HepG2 (cell line): ENCODE data around the gene NUP107. TPM values are rescaled to one million over a fixed set of nuclear protein-coding genes. Genes with fewer than 3 reads are reported as not detected.
A peak's percentile ranks its signal among the peaks of the same experiment; 100 is the strongest.

Source experiments
- CBFB ChIP-seq: sonication (generic); formaldehyde crosslinking; IDR thresholded peaks from 2 replicates; pipeline ENCODE4 v1.4.0; 2020; ENCODE audit warnings: missing genetic modification reagents
- CREM ChIP-seq, 2 experiments: sonication (generic) in 1 of 2; formaldehyde crosslinking in 1 of 2; IDR thresholded peaks; 2 replicates each; pipeline versions ENCODE4 v1.4.0 to v1.6.1; 2016 to 2020; ENCODE audit warnings: antibody characterized with exemption in 1 of 2, mild to moderate bottlenecking in 1 of 2, missing genetic modification reagents in 1 of 2
- IRF2 ChIP-seq: IDR thresholded peaks from 2 replicates; pipeline ENCODE4 v1.6.1; 2018; ENCODE audit warnings: missing genetic modification reagents, missing compliant biosample characterization
- MYC ChIP-seq: sonication (generic); formaldehyde crosslinking; IDR thresholded peaks from 2 replicates; pipeline ENCODE4 v1.9.0; 2021; ENCODE audit warnings: missing genetic modification reagents, borderline replicate concordance
- NR2F6 ChIP-seq, 2 experiments: IDR thresholded peaks; 2 replicates each; pipeline ENCODE4 v1.6.1; 2016; ENCODE audit warnings: antibody characterized with exemption in 1 of 2, mild to moderate bottlenecking in 1 of 2
- PCBP1 ChIP-seq: fragments of 200-400 bp; formaldehyde crosslinking; IDR thresholded peaks from 2 replicates; pipeline ENCODE4 v1.6.1; 2017; ENCODE audit warnings: mild to moderate bottlenecking, low read depth, low read length, borderline replicate concordance
- SP4 ChIP-seq: sonication (generic); formaldehyde crosslinking; IDR thresholded peaks from 2 replicates; pipeline ENCODE4 v1.8.1; 2023; ENCODE audit warnings: mild to moderate bottlenecking, missing genetic modification reagents
- SRSF1 ChIP-seq: fragments of 200-400 bp; formaldehyde crosslinking; optimal IDR thresholded peaks from 2 replicates; pipeline ENCODE3; 2017; ENCODE audit warnings: mild to moderate bottlenecking, low read depth, low read length, moderate library complexity
- ZNF543 ChIP-seq: sonication (generic); formaldehyde crosslinking; IDR thresholded peaks from 2 replicates; pipeline ENCODE4 v1.4.0; 2020; ENCODE audit warnings: mild to moderate bottlenecking, missing genetic modification reagents
- ZNF703 ChIP-seq: sonication (generic); formaldehyde crosslinking; IDR thresholded peaks from 2 replicates; pipeline ENCODE4 v1.5.1; 2020; ENCODE audit warnings: missing genetic modification reagents, mild to moderate bottlenecking, moderate library complexity, borderline replicate concordance
- polyA plus RNA-seq, 8 experiments: library from polyadenylated mRNA; depleted of rRNA in 3 of 8; stranded (reverse) in 7 of 8; unstranded in 1 of 8; fragments of >200 nt; fragmentation: Illumina TruSeq in 4 of 8; extraction: Trizol in 4 of 8; gene quantifications; 2 replicates each; pipeline versions ENCODE4 v1.2.1 to v1.2.3, GENCODE V29; 2011 to 2016; ENCODE audit warnings: low read depth in 4 of 8, missing spikeins in 1 of 8, mixed read lengths in 1 of 8; ENCODE audit not compliant: insufficient read depth in 1 of 8
- total RNA-seq, 5 experiments: library from RNA; depleted of rRNA; stranded (reverse); fragments of >200 nt; fragmentation: Illumina TruSeq; extraction: Trizol; gene quantifications; 2 replicates each; pipeline ENCODE4 v1.2.3, GENCODE V29; 2016; ENCODE audit warnings: low read depth in 1 of 5
- TF ChIP-seq, protein P1 (sequence below): sonication (generic); formaldehyde crosslinking; IDR thresholded peaks from 2 replicates; pipeline ENCODE4 v1.4.0; 2020; ENCODE audit warnings: missing genetic modification reagents

The NUP107 gene
- total and polyA plus RNA-seq, 2 of the 13 experiments (the other 11 are each of a cell fraction or from before 2014, with no cell fraction given), result 54.7 to 100 TPM

DNA sequence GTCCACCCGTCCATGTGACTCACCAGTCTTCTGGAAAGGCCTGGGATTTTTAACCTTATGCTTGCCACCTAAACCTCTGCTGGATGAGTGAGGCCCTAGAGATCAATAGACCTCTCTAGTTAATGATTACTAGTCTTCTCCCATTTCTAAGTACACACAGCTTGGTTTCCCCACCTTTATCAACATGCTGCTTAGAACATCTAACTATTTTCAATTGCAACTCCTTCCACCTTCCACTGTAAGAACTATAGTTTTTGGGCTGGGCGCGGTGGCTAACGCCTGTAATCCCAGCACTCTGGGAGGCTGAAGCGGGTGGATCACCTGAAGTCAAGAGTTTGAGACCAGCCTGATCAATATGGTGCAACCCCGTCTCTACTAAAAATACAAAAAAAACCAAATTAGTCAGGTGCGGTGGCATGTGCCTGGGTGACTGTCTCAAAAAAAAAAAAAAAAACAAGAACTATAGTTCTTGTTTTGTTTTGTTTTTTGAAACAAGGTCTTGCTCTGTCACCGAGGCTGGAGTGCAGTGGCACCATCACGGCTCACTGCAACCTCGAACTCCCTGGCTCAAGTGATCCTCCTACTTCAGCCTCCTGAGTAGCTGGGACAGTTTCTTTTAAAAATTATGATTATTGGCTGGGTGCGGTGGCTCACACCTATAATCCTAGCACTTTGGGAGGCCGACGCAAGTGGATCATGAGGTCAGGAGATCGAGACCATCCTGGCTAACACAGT, 102.5 kb downstream of the NUP107 start (continued):
- TF ChIP-seq, protein P1, sequence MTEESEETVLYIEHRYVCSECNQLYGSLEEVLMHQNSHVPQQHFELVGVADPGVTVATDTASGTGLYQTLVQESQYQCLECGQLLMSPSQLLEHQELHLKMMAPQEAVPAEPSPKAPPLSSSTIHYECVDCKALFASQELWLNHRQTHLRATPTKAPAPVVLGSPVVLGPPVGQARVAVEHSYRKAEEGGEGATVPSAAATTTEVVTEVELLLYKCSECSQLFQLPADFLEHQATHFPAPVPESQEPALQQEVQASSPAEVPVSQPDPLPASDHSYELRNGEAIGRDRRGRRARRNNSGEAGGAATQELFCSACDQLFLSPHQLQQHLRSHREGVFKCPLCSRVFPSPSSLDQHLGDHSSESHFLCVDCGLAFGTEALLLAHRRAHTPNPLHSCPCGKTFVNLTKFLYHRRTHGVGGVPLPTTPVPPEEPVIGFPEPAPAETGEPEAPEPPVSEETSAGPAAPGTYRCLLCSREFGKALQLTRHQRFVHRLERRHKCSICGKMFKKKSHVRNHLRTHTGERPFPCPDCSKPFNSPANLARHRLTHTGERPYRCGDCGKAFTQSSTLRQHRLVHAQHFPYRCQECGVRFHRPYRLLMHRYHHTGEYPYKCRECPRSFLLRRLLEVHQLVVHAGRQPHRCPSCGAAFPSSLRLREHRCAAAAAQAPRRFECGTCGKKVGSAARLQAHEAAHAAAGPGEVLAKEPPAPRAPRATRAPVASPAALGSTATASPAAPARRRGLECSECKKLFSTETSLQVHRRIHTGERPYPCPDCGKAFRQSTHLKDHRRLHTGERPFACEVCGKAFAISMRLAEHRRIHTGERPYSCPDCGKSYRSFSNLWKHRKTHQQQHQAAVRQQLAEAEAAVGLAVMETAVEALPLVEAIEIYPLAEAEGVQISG (CRISPR knock-in tag), result peak; percentile 44
- TF ChIP-seq CBFB (no peak), ZNF543 (CRISPR knock-in tag) (no peak), NR2F6 (IDR thresholded peaks at IDR 0.05) (peak; percentile 69), NR2F6 (CRISPR knock-in tag; IDR thresholded peaks at IDR 0.05) (peak; percentile 67), MYC (CRISPR knock-in tag) (peak; percentile 31; the same call in 1 of the 2 replicates), ZNF703 (CRISPR knock-in tag) (no peak), CREM (IDR thresholded peaks at IDR 0.05) (peak; percentile 62), CREM (CRISPR knock-in tag; IDR thresholded peaks at IDR 0.05) (no peak), IRF2 (peak; percentile 58; the same call in 1 of the 2 replicates), SP4 (CRISPR knock-in tag) (no peak), PCBP1 (no peak), SRSF1 (no peak)
